ENCODE data around the gene TCF12.
A peak's percentile ranks its signal among the peaks of the same experiment; 100 is the strongest.

The TCF12 gene

DNA sequence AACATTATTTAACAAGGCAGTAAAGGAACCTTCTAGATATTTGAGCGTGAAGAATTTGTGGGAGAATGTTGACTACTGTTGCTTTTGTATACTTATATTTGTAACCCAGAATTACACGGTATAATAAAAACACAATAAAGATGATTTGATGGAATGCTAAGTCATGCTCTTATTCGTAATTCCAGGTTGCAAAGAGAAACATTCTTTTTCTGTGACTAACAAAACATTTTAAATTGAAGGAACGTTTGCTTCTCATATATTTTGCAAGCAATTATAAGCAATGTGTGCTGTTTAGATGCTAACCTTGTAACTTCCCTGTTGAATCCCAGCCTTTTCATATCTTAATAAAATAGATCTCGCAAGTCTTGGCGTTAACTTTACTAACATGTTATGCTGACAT, 333.5 kb downstream of the TCF12 start:
- no peaks in the 10 kb centered on the region for H3K9me3 ChIP-seq
- peaks cover 22% of the 10 kb centered on the region for H3K4me1 ChIP-seq
- peaks cover 9% of the 10 kb centered on the region for H3K36me3 ChIP-seq (replicated peaks)
- no peak for DNase-seq (ENCODE audit: low spot score in 2 of 2)
- no peak overlapping the region for H3K4me3 ChIP-seq
- in situ Hi-C loops (cut with MboI; ENCODE audit: low sequenced_read_pairs) = no loop called here
- no peaks in the 10 kb centered on the region for H3K27me3 ChIP-seq (ENCODE audit: low read depth)

DNA sequence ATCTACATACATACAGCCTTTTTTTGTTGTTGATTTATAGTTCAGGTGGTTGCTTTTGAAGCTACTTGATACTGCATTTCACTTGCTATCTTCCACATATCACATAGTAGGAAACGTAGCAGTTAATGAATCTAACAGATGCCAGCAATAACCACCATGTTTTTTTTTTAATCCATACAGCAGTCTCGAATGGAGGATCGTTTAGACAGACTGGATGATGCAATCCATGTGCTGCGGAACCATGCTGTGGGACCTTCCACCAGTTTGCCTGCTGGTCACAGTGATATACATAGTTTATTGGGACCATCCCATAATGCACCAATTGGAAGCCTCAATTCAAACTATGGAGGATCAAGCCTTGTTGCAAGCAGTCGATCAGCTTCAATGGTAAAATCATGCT, 334.6 kb downstream of the TCF12 start:
- H3K4me1 ChIP-seq = peaks cover 26% of the 10 kb centered on the region
- peaks cover 9% of the 10 kb centered on the region for H3K36me3 ChIP-seq (replicated peaks)
- DNase-seq (ENCODE audit: low spot score in 2 of 2) = no peak
- in situ Hi-C loops (cut with MboI; ENCODE audit: low sequenced_read_pairs) = no loop called here
- H3K27me3 ChIP-seq (ENCODE audit: low read depth) = no peaks in the 10 kb centered on the region
- no peak overlapping the region for H3K4me3 ChIP-seq
- H3K9me3 ChIP-seq = no peaks in the 10 kb centered on the region

DNA sequence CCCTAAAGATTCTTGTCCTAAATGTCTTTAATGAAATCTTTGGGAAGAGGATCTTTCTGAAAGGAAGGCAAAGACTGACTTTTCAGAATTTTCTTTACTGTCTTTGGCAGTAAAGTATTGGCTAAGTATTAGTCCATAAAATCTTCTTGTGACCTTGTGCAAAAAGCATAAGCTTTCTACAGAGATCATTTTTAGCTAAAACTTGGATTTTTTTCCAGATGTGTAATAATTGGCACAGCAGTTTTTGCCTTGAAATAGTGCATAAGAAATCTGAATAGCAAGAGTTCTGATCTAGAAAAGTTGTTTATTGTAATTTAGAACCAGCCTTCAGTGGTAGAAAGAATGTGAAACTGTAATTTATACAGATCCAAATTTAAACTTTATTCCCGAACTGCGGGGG, 335.1 kb downstream of the TCF12 start:
- in situ Hi-C loops (cut with MboI; ENCODE audit: low sequenced_read_pairs) = no loop called here
- H3K36me3 ChIP-seq (replicated peaks) = peaks cover 9% of the 10 kb centered on the region
- DNase-seq (ENCODE audit: low spot score in 2 of 2) = no peak

DNA sequence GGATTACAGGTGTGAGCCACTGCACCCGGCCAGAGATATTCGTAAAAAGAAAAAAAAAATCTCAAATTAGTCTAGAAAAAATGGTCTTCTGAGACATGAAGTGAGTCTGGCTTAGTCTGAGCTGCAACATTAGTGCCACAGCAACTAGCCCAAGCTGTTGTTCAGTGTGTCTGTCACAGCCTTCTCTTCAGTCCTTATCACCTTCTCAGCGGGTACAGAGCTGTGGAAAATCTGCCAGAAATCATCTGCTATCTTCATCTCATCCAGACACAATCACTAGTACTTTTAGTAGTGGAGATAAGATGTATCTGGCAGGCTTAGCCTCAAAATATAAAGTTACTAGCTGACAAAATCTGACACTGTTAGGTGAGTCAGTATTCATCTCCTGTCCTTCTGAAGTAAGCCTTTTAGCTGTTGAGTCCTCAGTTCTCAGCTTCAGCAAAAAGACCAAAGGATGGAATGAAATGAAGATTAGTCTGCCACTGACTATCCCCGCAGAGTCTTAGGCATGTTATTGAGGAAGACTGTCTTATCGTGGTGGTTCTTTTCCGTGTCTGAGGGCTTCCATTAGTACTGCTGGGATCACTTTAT, 337.4 kb downstream of the TCF12 start:
- Histone ChIP-seq H3K4me1 (peaks cover 44% of the 10 kb centered on the region), H3K27me3 (ENCODE audit: low read depth) (no peaks in the 10 kb centered on the region), H3K36me3 (replicated peaks) (peaks cover 9% of the 10 kb centered on the region), H3K4me3 (no peak overlapping the region), H3K9me3 (no peaks in the 10 kb centered on the region)
- no peak for DNase-seq (ENCODE audit: low spot score in 2 of 2)
- in situ Hi-C loops (cut with MboI; ENCODE audit: low sequenced_read_pairs) = no loop called here

More for the DNA sequence above, 335.1 kb downstream of the TCF12 start:
- H3K27me3 ChIP-seq (ENCODE audit: low read depth) = no peaks in the 10 kb centered on the region
- peaks cover 26% of the 10 kb centered on the region for H3K4me1 ChIP-seq
- no peak overlapping the region for H3K4me3 ChIP-seq
- no peaks in the 10 kb centered on the region for H3K9me3 ChIP-seq

DNA sequence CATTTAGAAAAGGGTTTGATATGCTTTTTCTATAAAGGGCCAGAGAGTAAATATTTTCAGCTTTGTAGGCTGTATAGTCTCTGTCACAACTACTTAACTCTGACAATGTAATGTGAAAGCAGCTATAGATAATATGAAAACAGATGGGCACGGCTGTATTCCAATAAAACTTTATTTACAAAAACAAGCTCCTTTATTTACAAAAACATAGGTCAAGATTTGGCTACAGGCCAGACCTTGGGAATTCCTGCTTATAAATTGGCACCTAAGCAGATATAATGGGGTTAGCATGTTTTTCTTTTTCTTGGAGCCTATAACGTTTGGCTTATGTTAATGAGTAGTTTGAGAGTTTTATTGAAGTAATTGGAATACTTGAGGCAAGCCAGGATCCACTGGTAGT, 338.5 kb downstream of the TCF12 start:
- in situ Hi-C loops (cut with MboI; ENCODE audit: low sequenced_read_pairs) = no loop called here
- Histone ChIP-seq H3K27me3 (ENCODE audit: low read depth) (no peaks in the 10 kb centered on the region), H3K4me3 (no peak overlapping the region), H3K36me3 (replicated peaks) (peaks cover 10% of the 10 kb centered on the region), H3K9me3 (no peaks in the 10 kb centered on the region), H3K4me1 (peaks cover 41% of the 10 kb centered on the region)
- peak; percentile 24 to 29 for DNase-seq (ENCODE audit: low spot score in 2 of 2)

DNA sequence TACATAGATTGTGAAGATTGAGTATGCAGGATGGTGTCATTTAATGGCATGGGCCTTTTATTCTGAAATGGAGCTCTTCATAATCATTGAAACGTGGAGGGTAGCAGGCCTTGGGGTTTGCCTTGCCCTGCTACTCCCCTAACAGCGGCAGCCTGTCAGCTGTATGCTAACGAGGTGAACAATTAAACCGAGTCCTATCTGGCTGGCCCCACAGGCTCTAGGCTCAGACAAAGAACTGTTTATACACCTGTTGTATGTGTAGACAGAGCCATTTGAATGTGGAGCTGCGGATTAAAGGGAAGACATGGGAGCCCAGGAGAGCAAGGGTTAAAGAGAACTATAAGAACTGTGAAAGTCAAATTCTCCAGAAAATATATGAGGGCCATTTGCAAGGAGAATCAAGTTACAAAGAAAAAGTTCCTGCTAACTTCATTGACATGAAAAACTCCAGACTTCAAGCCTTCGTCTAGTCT, 341.2 kb downstream of the TCF12 start:
- H3K4me3 ChIP-seq = no peak overlapping the region
- H3K4me1 ChIP-seq = peaks cover 38% of the 10 kb centered on the region
- no peaks in the 10 kb centered on the region for H3K9me3 ChIP-seq
- H3K36me3 ChIP-seq (replicated peaks) = peaks cover 20% of the 10 kb centered on the region
- H3K27me3 ChIP-seq (ENCODE audit: low read depth) = no peaks in the 10 kb centered on the region
- DNase-seq (ENCODE audit: low spot score in 2 of 2) = peak; percentile 86 to 93
- in situ Hi-C loops (cut with MboI; ENCODE audit: low sequenced_read_pairs) = no loop called here

DNA sequence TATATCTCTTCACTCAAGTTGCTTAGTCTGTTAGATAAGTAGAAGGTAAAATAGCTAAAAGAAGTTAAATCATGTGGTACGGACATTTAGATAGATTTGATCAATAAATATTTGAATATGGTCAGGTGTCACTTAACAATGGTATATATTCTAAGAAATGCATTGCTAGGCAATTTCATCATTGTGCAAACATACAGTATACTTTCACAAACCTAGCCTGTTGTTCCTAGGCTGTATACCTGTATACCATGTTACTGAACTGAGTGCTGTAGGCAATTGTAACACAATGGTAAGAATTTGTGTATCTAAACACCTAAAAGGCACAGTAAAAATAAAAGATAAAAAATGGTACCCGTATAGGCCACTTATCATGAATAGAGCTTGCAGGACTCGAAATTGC, 345.1 kb downstream of the TCF12 start:
- Histone ChIP-seq H3K4me3 (no peak overlapping the region), H3K36me3 (replicated peaks) (peaks cover 22% of the 10 kb centered on the region), H3K4me1 (peaks cover 24% of the 10 kb centered on the region), H3K9me3 (no peaks in the 10 kb centered on the region), H3K27me3 (ENCODE audit: low read depth) (no peaks in the 10 kb centered on the region)
- DNase-seq (ENCODE audit: low spot score in 2 of 2) = no peak
- in situ Hi-C loops (cut with MboI; ENCODE audit: low sequenced_read_pairs) = no loop called here

DNA sequence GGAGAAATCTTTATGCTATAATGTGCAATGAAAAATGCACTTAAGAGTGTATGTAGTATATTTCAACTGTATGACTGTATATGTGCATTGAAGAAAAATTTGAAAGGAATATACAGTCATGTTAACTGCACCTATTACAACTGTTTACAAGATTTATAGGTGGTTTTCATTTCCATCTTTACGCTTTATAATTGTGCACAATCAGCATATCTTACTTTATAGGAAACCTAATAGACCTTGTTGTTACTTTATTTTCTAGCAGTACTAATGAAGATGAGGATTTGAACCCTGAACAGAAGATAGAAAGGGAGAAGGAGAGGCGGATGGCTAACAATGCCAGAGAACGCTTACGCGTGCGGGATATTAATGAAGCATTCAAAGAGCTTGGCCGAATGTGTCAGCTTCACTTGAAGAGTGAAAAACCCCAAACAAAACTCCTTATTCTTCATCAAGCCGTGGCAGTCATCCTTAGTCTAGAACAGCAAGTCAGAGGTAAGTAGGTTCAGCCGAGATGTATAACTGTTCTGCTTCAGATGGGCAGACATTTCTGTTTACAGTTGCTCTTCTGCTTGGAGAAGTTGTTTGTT, 354.4 kb downstream of the TCF12 start:
- H3K36me3 ChIP-seq (replicated peaks) = peaks cover 25% of the 10 kb centered on the region
- H3K9me3 ChIP-seq = no peaks in the 10 kb centered on the region
- in situ Hi-C loops (cut with MboI; ENCODE audit: low sequenced_read_pairs) = no loop called here

DNA sequence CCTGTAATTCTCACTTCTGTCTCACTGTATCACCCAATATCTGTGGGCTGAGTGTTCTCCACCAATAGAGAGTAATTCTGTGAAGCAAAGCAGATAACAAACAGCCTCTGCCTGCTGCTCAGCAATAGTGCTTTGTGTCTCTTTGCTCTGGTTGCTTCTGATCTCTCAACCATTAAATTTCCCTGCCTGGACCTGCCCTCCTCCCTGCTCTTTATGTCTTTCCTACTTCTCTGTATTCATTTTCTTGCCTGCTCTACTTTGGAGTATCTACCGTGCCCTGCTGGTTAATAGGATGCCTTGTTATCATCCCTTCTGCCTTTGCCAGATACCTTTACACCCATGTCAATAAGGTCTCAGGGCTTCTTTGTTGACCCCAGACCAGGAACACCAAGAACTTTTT, 355.0 kb downstream of the TCF12 start:
- H3K4me3 ChIP-seq = no peak overlapping the region
- DNase-seq (ENCODE audit: low spot score in 2 of 2) = no peak
- H3K36me3 ChIP-seq (replicated peaks) = peaks cover 25% of the 10 kb centered on the region
- H3K27me3 ChIP-seq (ENCODE audit: low read depth) = no peaks in the 10 kb centered on the region
- in situ Hi-C loops (cut with MboI; ENCODE audit: low sequenced_read_pairs) = no loop called here
- no peaks in the 10 kb centered on the region for H3K4me1 ChIP-seq
- no peaks in the 10 kb centered on the region for H3K9me3 ChIP-seq

More for the DNA sequence above, 354.4 kb downstream of the TCF12 start:
- no peak for DNase-seq (ENCODE audit: low spot score in 2 of 2)
- Histone ChIP-seq H3K4me3 (no peak overlapping the region), H3K4me1 (no peaks in the 10 kb centered on the region), H3K27me3 (ENCODE audit: low read depth) (no peaks in the 10 kb centered on the region)

DNA sequence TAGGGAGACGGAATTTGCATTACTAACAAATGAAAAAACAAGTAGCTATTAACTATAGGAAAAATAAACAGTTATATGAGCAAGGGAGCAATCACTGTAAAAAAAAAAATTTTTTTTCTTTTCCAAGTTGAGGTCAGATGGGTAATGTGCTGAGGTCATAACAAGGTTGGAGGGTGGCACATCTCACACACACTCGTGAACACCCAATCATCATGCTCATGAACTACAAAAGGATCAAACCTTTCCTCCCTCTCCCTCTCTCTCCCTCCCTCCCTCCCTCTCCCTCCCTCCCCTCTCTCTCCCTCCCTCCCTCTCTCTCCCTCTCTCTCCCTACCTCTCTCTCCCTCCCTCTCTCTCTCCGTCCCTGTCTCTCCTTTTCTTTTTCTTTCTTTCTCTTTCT, 360.0 kb downstream of the TCF12 start:
- no peaks in the 10 kb centered on the region; the same call in 1 of the 2 replicates for H3K4me1 ChIP-seq
- H3K4me3 ChIP-seq = no peak overlapping the region
- H3K36me3 ChIP-seq (replicated peaks) = peaks cover 31% of the 10 kb centered on the region
- no peak for DNase-seq (ENCODE audit: low spot score in 2 of 2)
- in situ Hi-C loops (cut with MboI; ENCODE audit: low sequenced_read_pairs) = no loop called here
- H3K27me3 ChIP-seq (ENCODE audit: low read depth) = no peaks in the 10 kb centered on the region
- no peaks in the 10 kb centered on the region for H3K9me3 ChIP-seq

DNA sequence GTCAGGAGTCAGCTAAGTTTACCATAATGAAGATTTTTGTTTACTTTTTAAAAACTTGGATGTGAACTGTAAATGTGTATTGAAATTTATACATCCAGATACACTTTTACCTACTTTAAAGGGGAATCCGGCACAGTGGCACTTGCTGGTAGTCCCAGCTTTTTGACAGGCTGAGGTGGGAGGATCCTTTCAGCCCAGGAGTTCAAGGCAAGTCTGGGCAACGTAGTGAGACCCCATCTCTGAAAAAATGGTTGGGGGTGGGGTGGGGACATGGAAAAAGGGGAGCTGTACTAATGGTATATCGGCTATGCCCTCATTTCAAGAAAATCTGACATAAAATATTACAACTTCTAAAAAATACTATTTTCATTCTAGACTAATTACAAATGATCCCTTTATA, 362.0 kb downstream of the TCF12 start:
- DNase-seq (ENCODE audit: low spot score in 2 of 2) = no peak
- in situ Hi-C loops (cut with MboI; ENCODE audit: low sequenced_read_pairs) = no loop called here
- Histone ChIP-seq H3K4me1 (no peaks in the 10 kb centered on the region; the same call in 1 of the 2 replicates), H3K27me3 (ENCODE audit: low read depth) (no peaks in the 10 kb centered on the region), H3K4me3 (no peak overlapping the region), H3K36me3 (replicated peaks) (peaks cover 41% of the 10 kb centered on the region), H3K9me3 (no peaks in the 10 kb centered on the region)

DNA sequence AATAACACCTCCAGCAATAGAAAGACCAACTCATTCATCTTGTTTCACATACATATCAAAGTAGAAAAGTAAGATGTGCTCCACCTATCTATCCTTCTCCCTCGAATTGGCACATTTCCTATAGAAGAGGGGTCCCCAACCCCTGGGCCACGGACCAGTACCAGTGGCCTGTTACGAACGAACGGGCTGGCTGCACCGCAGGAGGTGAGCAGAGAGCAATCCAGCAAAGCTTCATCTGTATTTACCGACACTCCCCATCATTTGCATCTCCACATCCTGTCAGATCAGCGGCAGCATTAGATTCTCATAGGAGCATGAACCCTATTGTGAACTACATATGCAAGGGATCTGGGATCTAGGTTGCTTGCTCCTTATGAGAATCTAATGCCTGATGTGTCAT, 362.9 kb downstream of the TCF12 start:
- no peaks in the 10 kb centered on the region; the same call in 1 of the 2 replicates for H3K4me1 ChIP-seq
- H3K27me3 ChIP-seq (ENCODE audit: low read depth) = no peaks in the 10 kb centered on the region
- H3K9me3 ChIP-seq = no peaks in the 10 kb centered on the region
- no peak for DNase-seq (ENCODE audit: low spot score in 2 of 2)
- H3K36me3 ChIP-seq (replicated peaks) = peaks cover 34% of the 10 kb centered on the region
- in situ Hi-C loops (cut with MboI; ENCODE audit: low sequenced_read_pairs) = no loop called here
- H3K4me3 ChIP-seq = no peak overlapping the region

DNA sequence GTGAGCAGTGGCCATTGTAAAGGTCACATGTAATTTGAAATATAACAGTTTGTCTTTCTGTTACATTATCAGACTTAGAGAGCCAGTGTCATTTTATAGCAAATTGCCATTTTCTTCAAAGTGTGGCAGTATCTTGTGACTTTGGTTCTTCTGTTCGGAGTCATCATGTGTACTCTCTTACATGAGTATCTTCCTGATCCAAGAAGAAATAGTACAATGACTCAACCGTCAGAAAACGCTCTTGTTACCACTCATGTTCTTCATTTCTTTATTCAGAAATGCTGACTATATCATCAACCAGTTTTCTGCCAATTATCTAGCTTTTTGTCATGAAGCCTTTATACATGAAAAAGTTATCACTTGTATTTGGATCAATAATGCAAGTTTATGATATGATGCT, 364.2 kb downstream of the TCF12 start:
- peaks cover 36% of the 10 kb centered on the region for H3K36me3 ChIP-seq (replicated peaks)
- H3K4me1 ChIP-seq = no peaks in the 10 kb centered on the region; the same call in 1 of the 2 replicates
- in situ Hi-C loops (cut with MboI; ENCODE audit: low sequenced_read_pairs) = no loop called here
- H3K4me3 ChIP-seq = no peak overlapping the region
- no peaks in the 10 kb centered on the region for H3K9me3 ChIP-seq
- H3K27me3 ChIP-seq (ENCODE audit: low read depth) = no peaks in the 10 kb centered on the region
- DNase-seq (ENCODE audit: low spot score in 2 of 2) = no peak

DNA sequence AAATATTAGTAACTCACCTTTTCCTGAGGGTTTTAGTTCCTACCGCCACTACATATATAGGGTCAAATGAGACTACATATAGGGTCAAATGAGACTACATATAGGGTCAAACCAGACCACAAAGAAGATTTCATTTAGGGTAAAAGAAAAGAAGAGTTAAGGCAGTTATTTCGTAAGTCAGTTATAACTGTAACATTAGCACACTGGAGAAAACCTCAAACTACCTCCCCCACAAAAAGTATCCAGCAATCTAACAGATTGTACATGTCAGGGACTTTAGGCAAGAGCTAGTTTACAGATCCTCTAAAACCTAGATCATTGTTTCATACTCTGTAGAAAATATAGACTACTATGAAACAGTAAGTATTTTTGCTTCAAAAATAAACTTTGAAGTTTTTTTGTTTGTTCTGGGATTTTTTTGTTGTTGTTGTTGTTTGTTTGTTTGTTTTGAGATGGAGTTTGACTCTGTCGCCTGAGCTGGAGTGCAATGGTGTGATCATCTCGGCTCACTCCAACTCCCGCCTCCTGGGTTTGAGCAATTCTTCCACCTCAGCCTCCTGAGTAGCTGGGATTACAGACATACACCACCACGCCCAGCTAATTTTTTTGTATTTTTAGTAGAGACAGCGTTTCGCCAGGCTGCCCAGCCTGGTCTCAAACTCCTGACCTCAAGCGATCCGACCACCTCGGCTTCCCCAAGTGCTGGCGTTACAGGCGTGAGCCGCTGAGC, 365.5 kb downstream of the TCF12 start:
- no peaks in the 10 kb centered on the region; the same call in 1 of the 2 replicates for H3K4me1 ChIP-seq
- no peaks in the 10 kb centered on the region for H3K27me3 ChIP-seq (ENCODE audit: low read depth)
- no peak overlapping the region for H3K4me3 ChIP-seq
- H3K9me3 ChIP-seq = no peaks in the 10 kb centered on the region
- DNase-seq (ENCODE audit: low spot score in 2 of 2) = no peak
- H3K36me3 ChIP-seq (replicated peaks) = peaks cover 36% of the 10 kb centered on the region
- in situ Hi-C loops (cut with MboI; ENCODE audit: low sequenced_read_pairs) = no loop called here
